Ascending aorta (tissue), 2 donors: ENCODE measurements around the gene FANCM. TPM values are rescaled to one million over a fixed set of nuclear protein-coding genes. Genes with fewer than 3 reads are reported as not detected.

Source experiments
- DNase-seq, 2 donors: peaks; one replicate each; pipeline ENCODE4 v3.0.0-alpha.2; 2019; ENCODE audit warnings: low spot score in 2 of 2
- H3K27ac ChIP-seq, 2 donors: fragments of 200-600 bp; sonication (generic); one replicate each; pipeline ENCODE4 v1.5.1; 2016 to 2017; ENCODE audit warnings: mild to moderate bottlenecking in 1 of 2
- H3K27me3 ChIP-seq: fragments of 200-600 bp; sonication (generic); one replicate; pipeline ENCODE4 v1.5.1; 2017
- H3K36me3 ChIP-seq, 2 donors: fragments of 200-600 bp; sonication (generic); one replicate each; pipeline ENCODE4 v1.5.1; 2016
- H3K4me1 ChIP-seq, 2 donors: fragments of 200-600 bp; sonication (generic); one replicate each; pipeline ENCODE4 v1.5.1; 2016 to 2017; ENCODE audit warnings: mild to moderate bottlenecking in 1 of 2
- H3K4me3 ChIP-seq, 2 donors: fragments of 200-600 bp; sonication (generic); one replicate each; pipeline ENCODE4 v1.5.1; 2016 to 2017; ENCODE audit warnings: mild to moderate bottlenecking in 1 of 2
- H3K9me3 ChIP-seq, 2 donors: fragments of 200-600 bp; sonication (generic); one replicate each; pipeline ENCODE4 v1.5.1; 2016
- intact Hi-C: fragments of 100-400 bp; cut with DNase I; formaldehyde crosslinking; loops from one replicate; pipeline ENCODE4 v1.15.1; 2023
- total RNA-seq: library from RNA; depleted of rRNA; stranded (reverse); fragments of >200 nt; gene quantifications from one replicate; pipeline ENCODE4 v1.1.0, GENCODE V29; 2016
- TF ChIP-seq, protein P1 (sequence below), 3 experiments: fragments of 200-600 bp in 2 of 3; fragments of 450-650 bp in 1 of 3; sonication (generic) in 2 of 3; IDR thresholded peaks; one replicate each; pipeline ENCODE4 v1.5.1; 2016 to 2019; ENCODE audit warnings: antibody characterized with exemption in 3 of 3, mild to moderate bottlenecking in 1 of 3, moderate library complexity in 1 of 3

Gene FANCM
- total RNA-seq, 1 donor from 2014 or later, result 2.1 TPM

DNA sequence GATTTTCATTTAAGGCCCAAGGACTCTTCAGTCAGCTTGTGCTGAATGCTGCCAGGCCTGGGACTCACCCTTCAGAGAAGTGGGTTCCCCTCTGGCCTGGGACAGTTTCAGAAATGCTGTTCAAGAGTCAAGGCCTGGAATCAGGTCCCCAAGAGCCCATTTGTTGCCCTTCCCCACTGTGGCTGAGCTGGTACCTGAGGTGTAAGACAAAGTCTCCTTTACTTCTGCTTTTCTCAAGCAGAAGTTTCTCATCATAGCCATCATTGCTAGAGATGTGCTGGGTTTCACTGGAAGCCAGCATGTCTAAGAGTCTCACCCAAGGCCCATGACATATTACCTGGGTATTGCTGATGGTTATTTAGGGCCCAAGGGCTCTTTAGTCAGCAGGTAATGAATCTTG is 8.9 kb downstream of the FANCM start:
- TF ChIP-seq, protein P1, sequence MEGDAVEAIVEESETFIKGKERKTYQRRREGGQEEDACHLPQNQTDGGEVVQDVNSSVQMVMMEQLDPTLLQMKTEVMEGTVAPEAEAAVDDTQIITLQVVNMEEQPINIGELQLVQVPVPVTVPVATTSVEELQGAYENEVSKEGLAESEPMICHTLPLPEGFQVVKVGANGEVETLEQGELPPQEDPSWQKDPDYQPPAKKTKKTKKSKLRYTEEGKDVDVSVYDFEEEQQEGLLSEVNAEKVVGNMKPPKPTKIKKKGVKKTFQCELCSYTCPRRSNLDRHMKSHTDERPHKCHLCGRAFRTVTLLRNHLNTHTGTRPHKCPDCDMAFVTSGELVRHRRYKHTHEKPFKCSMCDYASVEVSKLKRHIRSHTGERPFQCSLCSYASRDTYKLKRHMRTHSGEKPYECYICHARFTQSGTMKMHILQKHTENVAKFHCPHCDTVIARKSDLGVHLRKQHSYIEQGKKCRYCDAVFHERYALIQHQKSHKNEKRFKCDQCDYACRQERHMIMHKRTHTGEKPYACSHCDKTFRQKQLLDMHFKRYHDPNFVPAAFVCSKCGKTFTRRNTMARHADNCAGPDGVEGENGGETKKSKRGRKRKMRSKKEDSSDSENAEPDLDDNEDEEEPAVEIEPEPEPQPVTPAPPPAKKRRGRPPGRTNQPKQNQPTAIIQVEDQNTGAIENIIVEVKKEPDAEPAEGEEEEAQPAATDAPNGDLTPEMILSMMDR (IDR thresholded peaks at IDR 0.05), result no peak
- no peaks in the 10 kb centered on the region for H3K4me1 ChIP-seq
- no peaks in the 10 kb centered on the region for H3K9me3 ChIP-seq
- DNase-seq, result no peak
- no peak overlapping the region for H3K4me3 ChIP-seq
- H3K27me3 ChIP-seq, result no peaks in the 10 kb centered on the region
- intact Hi-C loops, result no loop called here
- no peak overlapping the region for H3K27ac ChIP-seq
- peaks cover 0 to 2% of the 10 kb centered on the region in 2 donors for H3K36me3 ChIP-seq

- intact Hi-C loops, result no loop called here
- TF ChIP-seq, protein P1 (IDR thresholded peaks at IDR 0.05), result no peak
- Histone ChIP-seq H3K9me3 (no peaks in the 10 kb centered on the region), H3K27ac (no peak overlapping the region), H3K27me3 (no peaks in the 10 kb centered on the region), H3K36me3 (peaks cover 0 to 2% of the 10 kb centered on the region in 2 donors), H3K4me1 (no peaks in the 10 kb centered on the region), H3K4me3 (no peak overlapping the region)
- DNase-seq, result no peak
Measured at GRCh38 chr14:45145214-45145613, 9.5 kb downstream of the FANCM start.

DNA sequence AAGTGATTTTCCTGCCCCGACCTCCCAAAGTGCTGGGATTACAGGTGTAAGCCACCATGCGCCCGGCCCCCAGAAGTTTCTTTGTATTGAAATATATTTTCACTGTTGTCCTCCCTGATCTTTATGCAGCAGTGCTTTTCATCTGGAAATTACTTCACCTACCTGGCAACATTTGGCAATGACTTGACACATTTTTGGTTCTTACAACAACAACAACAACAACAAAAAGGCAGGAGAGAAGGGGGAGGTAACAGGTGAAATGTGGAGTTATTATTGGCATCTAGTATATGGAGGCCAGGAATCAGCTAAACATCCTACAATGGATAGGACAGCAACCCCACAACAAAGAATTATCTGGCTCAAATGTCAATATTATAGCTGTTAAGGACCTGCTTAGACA is 13.9 kb downstream of the FANCM start:
- Histone ChIP-seq H3K4me3 (no peak overlapping the region), H3K4me1 (no peaks in the 10 kb centered on the region), H3K36me3 (peaks cover 0 to 1% of the 10 kb centered on the region in 2 donors), H3K27ac (no peak overlapping the region), H3K9me3 (no peaks in the 10 kb centered on the region), H3K27me3 (no peaks in the 10 kb centered on the region)
- DNase-seq, result no peak
- intact Hi-C loops, result no loop called here
- TF ChIP-seq, protein P1 (IDR thresholded peaks at IDR 0.05), result no peak

- TF ChIP-seq, protein P1 (IDR thresholded peaks at IDR 0.05), result no peak
- DNase-seq, result no peak
- Histone ChIP-seq H3K27ac (no peak overlapping the region), H3K4me1 (no peaks in the 10 kb centered on the region), H3K36me3 (no peaks in the 10 kb centered on the region), H3K9me3 (no peaks in the 10 kb centered on the region), H3K27me3 (no peaks in the 10 kb centered on the region), H3K4me3 (no peak overlapping the region)
- intact Hi-C loops, result no loop called here
Measured at GRCh38 chr14:45150386-45150890, 14.7 kb downstream of the FANCM start.

DNA sequence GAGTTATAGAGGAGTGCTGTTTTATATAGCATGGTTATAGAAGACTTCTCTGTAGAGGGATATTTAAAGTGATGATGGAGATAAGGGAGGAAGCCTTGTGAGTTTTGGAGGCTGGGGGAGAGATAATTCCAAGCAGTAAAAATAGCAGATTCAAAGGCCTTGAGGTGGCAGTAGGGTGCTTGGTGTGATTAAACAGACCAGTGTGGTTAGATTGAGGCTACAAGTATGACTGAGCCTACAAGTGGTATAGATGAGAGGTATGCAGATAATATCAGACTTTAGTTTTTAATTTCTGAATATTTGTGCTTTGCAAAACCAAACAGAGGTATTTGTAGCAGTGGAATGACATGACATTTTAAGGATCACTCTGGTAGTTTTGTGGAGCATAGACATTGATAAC is 20.3 kb downstream of the FANCM start:
- intact Hi-C loops, result no loop called here
- Histone ChIP-seq H3K27ac (no peak overlapping the region), H3K9me3 (no peaks in the 10 kb centered on the region), H3K27me3 (no peaks in the 10 kb centered on the region), H3K4me3 (no peak overlapping the region), H3K36me3 (no peaks in the 10 kb centered on the region), H3K4me1 (no peaks in the 10 kb centered on the region)
- DNase-seq, result no peak
- TF ChIP-seq, protein P1 (IDR thresholded peaks at IDR 0.05), result no peak

DNA sequence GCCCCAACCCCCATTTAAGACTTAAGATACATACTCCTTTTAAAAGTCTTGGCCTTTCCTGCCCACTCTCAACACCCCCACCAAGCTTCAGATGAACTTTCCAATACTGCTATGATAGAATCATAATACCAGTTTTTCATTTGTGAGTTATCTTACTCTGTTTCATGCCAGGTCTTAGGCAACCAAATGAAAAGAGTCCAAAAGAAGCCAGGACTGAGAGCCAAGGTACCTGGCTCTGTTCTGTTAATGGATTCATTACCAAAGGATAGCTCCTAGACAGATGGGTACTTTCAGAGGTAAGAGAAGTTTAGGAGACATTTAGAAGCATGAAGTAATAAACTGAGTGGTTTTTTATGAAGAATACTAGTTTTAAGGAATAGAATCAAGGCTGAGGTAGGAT is 34.2 kb downstream of the FANCM start:
- Histone ChIP-seq H3K27ac (no peak overlapping the region), H3K4me1 (no peaks in the 10 kb centered on the region), H3K9me3 (no peaks in the 10 kb centered on the region), H3K27me3 (no peaks in the 10 kb centered on the region), H3K4me3 (no peak overlapping the region), H3K36me3 (peaks cover 10 to 11% of the 10 kb centered on the region in 2 donors)
- intact Hi-C loops, result no loop called here
- no peak for DNase-seq
- TF ChIP-seq, protein P1 (IDR thresholded peaks at IDR 0.05), result no peak
